GM21390 (cell line): ENCODE results near the gene PLS3.
"Not testable (repeated sequence)": the region's sequence is repeated elsewhere in the genome, so short reads cannot be mapped to it uniquely, and the experiment has no call there.

ENCODE experiments used
- ATAC-seq: cut with Tn5 transposase; IDR thresholded peaks from one replicate; pipeline ENCODE4 v1.9.1; 2021; ENCODE audit not compliant: unreplicated experiment

PLS3 gene

GRCh38 chrX:115603534-115604074, 42.6 kb downstream of the PLS3 start:
- no peak for ATAC-seq

DNA sequence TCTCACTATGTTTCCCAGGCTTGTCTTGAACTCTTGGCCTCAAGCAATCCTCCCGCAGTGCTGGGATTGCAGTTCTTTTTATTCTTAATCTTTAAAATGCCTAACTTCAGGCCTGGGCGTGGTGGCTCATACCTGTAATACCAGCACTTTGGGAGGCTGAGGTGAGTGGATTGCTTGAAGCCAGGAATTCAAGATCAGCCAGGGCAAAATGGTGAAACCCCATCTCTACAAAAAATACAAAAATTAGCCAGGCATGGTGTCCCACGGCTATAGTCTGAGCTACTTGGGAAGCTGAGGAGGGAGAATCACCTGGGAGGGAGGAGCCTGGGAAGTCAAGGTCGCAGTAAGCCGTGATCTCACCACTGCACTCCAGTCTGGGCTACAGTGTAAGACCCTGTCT, 45.9 kb downstream of the PLS3 start:
- no peak for ATAC-seq

GRCh38 chrX:115609621-115610020, 48.6 kb downstream of the PLS3 start:
- no peak for ATAC-seq

DNA sequence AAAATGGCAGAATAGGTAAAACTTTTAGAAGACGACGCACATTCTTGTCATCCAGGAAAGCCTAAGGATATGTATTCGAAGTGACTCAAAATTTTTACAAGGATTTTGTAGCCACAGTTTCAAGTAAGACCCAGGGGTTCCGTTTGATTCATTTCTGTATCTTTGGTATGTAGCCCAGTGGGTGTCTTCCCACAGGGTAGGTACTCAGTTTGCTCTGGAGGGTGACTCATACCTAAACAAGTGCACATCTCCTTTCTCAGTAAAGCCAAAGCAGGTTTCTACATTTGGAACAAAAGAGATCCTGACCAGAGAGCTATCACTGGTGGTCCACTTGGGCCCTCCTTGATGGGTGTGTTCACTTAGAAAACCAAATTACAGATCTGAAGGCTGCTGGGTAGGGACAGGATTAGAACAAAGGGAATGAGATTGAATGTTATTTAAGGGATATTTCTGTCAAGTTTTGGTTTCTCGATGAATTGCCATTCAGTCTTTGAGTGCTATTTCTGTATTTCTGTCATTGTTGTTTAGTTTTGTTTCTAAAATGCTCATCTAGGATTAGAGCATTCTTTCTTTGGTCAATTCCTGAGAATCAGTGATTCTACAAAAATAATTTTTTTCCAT, 56.1 kb downstream of the PLS3 start:
- ATAC-seq, result peak; percentile 66

DNA sequence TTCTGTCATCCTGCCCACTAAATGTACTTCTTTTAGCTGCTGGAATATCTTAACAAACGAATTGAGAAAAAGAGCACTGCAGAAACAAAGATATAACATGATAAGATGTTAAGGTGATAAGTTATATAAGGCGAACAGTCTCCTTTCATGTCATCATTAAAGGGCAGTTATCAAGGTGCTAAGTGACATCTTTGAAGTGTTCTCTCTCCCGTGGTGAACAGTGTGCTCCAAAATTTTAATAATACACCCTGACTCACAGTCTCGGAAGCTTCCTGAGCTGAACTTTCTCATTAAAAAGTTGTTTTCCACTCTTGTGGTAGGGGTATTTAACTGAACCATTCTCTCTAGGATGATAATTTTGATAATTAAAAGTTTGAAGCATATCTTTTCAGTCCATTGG, 61.6 kb downstream of the PLS3 start:
- ATAC-seq, result no peak

DNA sequence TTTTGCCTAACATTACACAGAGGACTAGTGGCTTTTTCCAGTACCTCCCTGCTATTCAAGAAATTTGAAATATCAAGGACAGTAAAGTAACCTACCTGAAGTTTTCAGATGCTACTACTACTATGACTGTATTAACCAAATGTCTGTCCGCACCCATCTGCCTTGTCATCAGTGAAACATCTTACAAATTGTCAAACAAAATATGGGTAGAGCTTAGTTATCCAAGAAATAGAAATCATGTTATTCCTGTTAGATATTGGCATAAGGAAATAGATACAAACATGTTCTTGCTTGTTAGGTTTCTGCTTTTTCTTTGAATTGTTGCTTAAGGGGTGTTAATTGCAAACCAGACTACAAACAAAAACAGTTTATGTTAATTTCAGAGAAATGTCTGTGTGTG, 63.9 kb downstream of the PLS3 start:
- ATAC-seq, result no peak

DNA sequence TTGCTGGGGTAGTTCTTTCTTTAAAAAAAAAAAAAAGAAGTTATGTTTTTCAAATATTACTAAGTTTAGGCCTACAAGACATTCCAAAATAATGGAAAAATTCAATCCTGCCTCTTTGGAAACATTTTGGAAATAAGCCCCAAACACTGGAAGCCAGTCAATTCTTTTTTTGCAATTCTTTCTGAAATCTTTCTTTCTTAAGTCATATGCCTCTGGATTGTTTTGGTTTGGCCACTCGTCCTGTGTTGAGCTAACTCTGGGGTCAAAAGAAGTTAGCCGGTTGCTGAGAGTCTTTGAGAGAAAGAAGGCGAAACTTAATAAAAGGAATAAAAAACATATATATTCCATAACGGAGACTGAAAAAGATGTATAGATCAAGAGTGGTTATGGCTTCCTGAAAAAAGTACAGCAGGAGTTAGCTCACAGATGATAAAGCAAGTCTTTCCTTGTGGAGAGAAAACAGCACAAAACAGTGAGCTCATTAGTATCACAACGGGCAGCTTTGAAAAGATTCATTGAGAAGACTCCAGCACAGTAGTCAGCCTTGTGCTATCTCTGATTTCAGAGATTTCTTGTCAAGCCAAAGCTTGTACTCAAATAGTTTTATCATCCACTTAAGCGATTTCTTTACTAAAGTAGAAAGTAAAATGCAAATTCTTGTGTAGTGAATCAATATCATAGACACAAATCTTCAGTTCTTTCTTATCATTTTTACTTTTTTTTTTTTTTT, 64.8 kb downstream of the PLS3 start:
- ATAC-seq, result no peak

- ATAC-seq, result no peak
Measured at GRCh38 chrX:115630204-115630603, 69.2 kb downstream of the PLS3 start.

- no peak for ATAC-seq
Measured at GRCh38 chrX:115632455-115632854, 71.5 kb downstream of the PLS3 start.

DNA sequence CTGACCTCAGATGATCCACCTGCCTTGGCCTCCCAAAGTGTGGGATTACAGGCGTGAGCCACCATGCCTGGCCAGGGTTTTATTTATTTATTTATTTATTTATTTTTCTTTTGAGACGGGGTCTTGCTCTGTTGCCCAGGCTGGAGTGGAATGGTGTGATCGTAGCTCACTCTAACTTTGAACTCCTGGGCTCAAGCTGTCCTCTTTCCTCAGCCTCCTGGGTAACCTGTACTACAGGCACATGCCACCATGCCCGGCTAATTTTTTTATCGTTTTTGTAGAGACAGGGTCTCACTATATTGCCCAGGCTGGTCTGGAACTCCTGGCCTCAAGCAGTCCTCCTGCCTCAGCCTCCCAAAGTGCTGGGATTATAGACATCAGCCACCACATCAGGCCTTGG, 72.4 kb downstream of the PLS3 start:
- not testable (repeated sequence) for ATAC-seq

DNA sequence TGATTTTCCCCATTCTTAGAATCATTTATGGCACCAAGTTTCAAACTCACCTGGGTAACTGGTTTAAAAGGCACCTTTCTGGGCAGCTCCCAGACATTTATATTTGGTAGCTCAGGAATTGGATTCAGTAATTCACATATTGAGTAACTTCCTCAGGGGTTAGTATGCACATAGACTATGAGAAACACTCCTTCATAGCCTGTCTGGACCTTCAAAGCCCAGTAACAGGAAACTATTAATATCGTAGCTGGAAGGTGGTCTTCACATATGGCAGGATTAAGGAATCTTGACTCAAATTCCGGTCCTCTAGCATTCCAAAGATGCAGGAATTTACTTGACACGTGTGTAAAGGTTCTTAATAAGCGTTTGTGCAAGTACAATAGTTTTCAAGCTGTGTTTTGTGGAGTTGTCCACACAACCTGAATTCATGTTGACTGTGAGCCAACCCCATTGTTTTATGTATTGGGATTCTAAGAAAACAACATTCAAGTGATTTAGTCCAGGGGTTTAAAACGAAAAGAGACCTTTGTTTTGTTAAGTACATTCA, 78.4 kb downstream of the PLS3 start:
- ATAC-seq, result no peak

- no peak for ATAC-seq
Measured at GRCh38 chrX:115642311-115642710, 81.3 kb downstream of the PLS3 start.

DNA sequence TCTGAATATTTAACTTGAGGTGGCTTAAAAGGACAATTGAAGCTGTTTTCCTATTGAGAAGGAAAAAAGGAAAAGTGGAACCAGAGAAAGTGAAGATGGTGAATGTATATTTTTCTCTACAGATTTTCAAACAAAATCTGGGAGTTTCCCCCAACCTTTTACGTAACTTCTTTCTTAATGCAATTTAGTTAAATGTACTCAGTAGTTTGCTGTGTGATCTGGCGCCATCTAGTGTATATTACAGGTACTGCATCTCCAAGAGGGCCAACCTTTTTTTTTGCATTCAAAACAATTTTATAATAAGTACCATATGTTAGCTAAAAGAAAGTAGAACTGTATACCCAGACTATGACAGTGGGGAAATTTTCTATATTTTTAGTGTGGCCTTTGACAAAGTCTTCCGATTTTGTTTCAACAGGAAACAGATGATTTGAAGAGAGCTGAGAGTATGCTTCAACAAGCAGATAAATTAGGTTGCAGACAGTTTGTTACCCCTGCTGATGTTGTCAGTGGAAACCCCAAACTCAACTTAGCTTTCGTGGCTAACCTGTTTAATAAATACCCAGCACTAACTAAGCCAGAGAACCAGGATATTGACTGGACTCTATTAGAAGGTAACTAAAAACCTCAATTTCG, 82.0 kb downstream of the PLS3 start:
- no peak for ATAC-seq

DNA sequence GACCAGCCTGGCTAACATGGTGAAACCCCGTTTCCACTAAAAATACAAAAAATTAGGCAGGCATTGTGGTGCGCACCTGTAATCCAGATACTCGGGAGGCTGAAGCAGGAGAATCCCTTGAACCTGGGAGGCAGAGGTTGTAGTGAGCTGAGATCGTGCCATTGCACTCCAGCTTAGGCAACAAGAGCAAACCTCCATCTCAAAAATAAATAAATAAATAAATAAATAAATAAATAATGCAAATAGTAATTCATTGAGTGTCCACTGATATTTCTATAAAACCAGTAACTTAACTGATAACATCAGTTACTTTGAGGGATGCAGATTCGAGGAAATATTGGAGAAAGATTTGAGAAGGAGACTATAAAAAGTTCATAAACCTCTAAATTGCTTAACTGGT, 83.4 kb downstream of the PLS3 start:
- ATAC-seq, result not testable (repeated sequence)

DNA sequence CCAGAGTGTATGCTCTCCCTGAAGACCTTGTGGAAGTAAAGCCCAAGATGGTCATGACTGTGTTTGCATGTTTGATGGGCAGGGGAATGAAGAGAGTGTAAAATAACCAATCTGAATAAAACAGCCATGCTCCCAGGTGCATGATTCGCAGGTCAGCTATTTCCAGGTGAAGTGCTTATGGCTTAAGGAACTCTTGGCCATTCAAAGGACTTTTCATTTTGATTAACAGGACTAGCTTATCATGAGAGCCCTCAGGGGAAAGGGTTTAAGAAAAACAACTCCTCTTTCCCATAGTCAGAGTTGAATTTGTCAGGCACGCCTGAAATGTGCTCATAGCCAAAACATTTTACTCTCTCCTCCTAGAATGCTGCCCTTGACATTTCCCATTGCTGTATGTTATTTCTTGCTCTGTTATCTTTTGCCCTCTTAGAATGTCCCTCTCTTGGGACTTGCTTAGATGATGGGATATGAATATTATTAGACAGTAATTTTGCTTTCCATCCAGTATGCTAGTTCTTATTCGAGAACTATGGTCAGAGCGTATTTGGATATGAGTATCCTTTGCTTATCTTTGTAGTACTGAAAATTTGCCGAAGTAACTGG, 88.6 kb downstream of the PLS3 start:
- ATAC-seq, result no peak

DNA sequence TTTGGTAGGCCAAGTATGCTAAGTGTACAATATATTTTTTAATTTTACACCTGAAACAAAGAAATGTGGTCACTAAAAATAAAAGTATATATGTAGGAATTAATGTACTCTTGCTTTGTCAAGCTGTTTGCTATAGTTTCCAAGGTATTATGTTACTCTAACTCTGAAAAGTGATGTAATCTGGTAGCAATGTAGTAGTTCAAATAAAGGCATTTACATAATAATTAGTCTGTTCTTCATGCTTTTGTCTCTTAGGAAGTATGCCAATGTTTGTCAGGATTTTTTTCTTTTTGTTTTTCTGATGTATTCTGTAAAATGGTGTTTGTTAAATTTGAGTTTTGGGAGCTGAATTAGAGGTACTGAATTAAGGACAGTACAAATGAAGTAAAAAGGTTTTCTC, 89.5 kb downstream of the PLS3 start:
- no peak for ATAC-seq

DNA sequence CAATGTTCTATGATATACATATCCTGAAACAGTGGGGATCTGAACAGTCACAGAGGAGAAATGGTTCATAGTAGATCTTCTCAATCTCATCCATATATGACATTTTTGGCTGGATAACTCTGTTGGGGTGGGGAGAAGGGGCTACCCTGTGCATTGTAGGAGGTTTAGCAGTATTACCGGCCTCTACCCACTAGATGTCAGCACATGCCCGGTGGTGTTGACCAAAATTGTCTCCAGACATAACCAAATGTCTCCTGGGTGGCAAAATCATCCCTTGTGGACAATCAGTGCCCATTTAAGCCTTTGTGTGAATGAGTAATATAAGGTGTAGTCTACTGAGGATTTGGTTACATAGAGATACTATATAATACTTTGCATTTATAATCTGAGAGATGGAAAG, 89.9 kb downstream of the PLS3 start:
- no peak for ATAC-seq

GRCh38 chrX:115652221-115652620, 91.2 kb downstream of the PLS3 start:
- ATAC-seq, result no peak

DNA sequence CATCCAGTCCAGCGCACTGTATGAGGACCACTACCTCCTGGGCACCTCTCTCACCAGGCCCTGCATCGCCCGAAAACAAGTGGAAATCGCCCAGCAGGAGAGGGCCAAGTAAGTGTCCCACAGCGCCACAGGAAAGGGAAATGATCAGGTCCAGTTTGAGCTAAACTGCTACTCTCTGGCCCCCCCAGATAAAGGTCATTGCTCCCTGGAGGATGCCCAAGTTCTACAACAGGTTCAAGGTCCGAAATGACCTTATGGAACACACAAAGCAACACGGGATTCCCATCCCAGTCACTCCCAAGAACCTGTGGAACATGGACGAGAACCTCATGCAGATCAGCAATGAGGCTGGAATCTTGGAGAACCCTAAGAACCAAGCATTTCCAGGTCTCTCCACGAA, 104.1 kb downstream of the PLS3 start:
- ATAC-seq, result no peak

- ATAC-seq, result no peak
Measured at GRCh38 chrX:115679460-115679859, 118.5 kb downstream of the PLS3 start.

GRCh38 chrX:115687595-115687994, 126.6 kb downstream of the PLS3 start:
- no peak for ATAC-seq
